Measurements from ENCODE around the gene CHST15. TPM values are rescaled to one million over a fixed set of nuclear protein-coding genes. Genes with fewer than 3 reads are reported as not detected.

The CHST15 gene
- total and polyA plus RNA-seq, 4 donors = 4.5 to 43.8 (median 25.0) TPM

GRCh38 chr10:124025152-124025551 lies 68.2 kb downstream of the CHST15 start:
- H3K4me3 ChIP-seq (ENCODE audit: low read length in 2 of 2) = no peak overlapping the region
- no peaks in the 10 kb centered on the region for H3K27me3 ChIP-seq (ENCODE audit: control insufficient read depth in 1 of 2, insufficient read depth in 2 of 2, low read length in 1 of 2)
- WGBS, 2 donors = 61 to 68% methylated on average over 5 of the region's 5 CpGs
- H3K27ac ChIP-seq (ENCODE audit: low read depth in 1 of 2, low read length in 2 of 2) = no peak overlapping the region
- ATAC-seq (ENCODE audit: low FRiP score) (no peak), DNase-seq (peak in 1 of 2 donors; percentile 71)
- intact Hi-C loops (cut with DNase I) = loop anchor here (5.0 to 10.0 kb wide), 5 partner anchors 67 to 362 kb away; partner anchors contain the start of gene CHST15 (in 1 of the 2)
- H3K36me3 ChIP-seq (ENCODE audit: control insufficient read depth in 1 of 2, insufficient read depth in 2 of 2, low read length in 1 of 2) = no peaks in the 10 kb centered on the region
- H3K4me1 ChIP-seq (ENCODE audit: control insufficient read depth in 1 of 2, insufficient read depth in 2 of 2, low read length in 2 of 2) = no peaks in the 10 kb centered on the region
- no peaks in the 10 kb centered on the region for H3K9me3 ChIP-seq (ENCODE audit: control insufficient read depth, low read length)

DNA sequence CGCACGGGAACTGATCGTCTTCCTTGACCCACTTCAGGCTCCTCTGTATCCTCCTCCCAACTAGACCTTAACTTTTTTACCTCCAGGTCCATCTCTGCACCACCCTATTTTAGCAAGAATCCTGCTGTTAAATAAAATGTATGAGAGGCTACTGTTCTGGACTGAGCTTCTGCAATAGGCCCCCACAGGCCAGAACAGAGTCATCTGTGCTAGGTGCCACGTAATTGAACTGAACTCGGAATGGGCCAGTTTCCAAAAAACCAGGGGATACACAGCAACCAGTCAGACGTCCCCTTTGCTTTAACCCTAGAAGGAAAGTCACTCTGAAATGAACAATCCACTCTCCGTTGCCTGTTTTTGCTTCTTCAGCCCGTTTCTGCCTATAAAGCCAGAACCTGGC lies 71.3 kb downstream of the CHST15 start:
- ATAC-seq (ENCODE audit: low FRiP score) (no peak), DNase-seq (no peak)
- Histone ChIP-seq H3K36me3 (ENCODE audit: control insufficient read depth in 1 of 2, insufficient read depth in 2 of 2, low read length in 1 of 2) (no peaks in the 10 kb centered on the region), H3K9me3 (ENCODE audit: control insufficient read depth, low read length) (no peaks in the 10 kb centered on the region), H3K4me1 (ENCODE audit: control insufficient read depth in 1 of 2, insufficient read depth in 2 of 2, low read length in 2 of 2) (no peaks in the 10 kb centered on the region), H3K27me3 (ENCODE audit: control insufficient read depth in 1 of 2, insufficient read depth in 2 of 2, low read length in 1 of 2) (no peaks in the 10 kb centered on the region), H3K27ac (ENCODE audit: low read depth in 1 of 2, low read length in 2 of 2) (no peak overlapping the region), H3K4me3 (ENCODE audit: low read length in 2 of 2) (no peak overlapping the region)
- 73 to 75% methylated on average over 8 of the region's 8 CpGs for WGBS, 2 donors
- intact Hi-C loops (cut with DNase I) = loop anchor here (10.0 kb wide), 2 partner anchors 203 to 243 kb away; no protein-coding TSS in a partner anchor

DNA sequence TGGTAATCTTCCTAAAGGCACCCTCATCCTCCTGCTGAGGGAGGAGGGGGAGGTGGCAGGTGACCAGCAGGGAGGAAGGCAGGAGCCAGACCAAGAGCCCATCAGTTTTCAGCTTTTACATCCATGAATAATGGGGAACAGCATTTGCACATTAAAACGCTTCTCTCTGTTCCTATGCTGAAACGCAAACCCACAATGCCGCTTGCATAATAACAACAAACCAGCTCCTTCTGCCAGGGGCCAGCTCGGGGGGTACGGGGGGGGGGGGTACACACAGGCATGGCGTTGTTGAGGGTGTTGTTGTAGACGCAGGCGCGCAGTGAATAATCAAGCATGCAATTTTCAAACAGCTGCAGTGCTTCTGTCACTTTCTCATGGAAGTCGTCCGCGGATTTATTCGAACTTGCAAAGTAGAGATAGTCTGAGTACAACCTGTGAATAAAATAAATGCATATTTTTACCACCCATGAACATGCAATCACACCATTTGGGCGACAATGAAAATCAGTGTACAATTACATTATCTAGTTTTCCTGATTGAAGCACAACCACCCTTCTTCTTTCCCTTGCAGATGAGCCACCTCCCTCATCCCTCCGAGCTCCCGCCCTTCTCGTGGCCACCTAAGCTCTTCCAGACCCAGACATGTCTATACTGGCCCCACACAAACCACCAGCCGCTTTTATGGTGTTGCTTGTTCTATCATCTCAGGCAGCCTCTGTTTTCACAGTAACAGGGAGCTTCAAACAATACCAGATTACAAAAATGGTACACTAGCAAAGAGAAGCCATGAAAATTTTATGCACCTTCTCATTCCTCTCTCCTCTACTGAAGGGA lies 72.2 kb downstream of the CHST15 start:
- Histone ChIP-seq H3K4me1 (ENCODE audit: control insufficient read depth in 1 of 2, insufficient read depth in 2 of 2, low read length in 2 of 2) (no peaks in the 10 kb centered on the region), H3K27me3 (ENCODE audit: control insufficient read depth in 1 of 2, insufficient read depth in 2 of 2, low read length in 1 of 2) (no peaks in the 10 kb centered on the region), H3K9me3 (ENCODE audit: control insufficient read depth, low read length) (no peaks in the 10 kb centered on the region), H3K4me3 (ENCODE audit: low read length in 2 of 2) (no peak overlapping the region), H3K27ac (ENCODE audit: low read depth in 1 of 2, low read length in 2 of 2) (no peak overlapping the region), H3K36me3 (ENCODE audit: control insufficient read depth in 1 of 2, insufficient read depth in 2 of 2, low read length in 1 of 2) (no peaks in the 10 kb centered on the region)
- intact Hi-C loops (cut with DNase I) = loop anchor here (10.0 kb wide), 2 partner anchors 204 to 244 kb away; no protein-coding TSS in a partner anchor
- no peak for ATAC-seq (ENCODE audit: low FRiP score)
- DNase-seq = no peak
- WGBS, 2 donors = 84 to 87% methylated on average over 18 of the region's 18 CpGs

GRCh38 chr10:124019886-124020797 lies 73.3 kb downstream of the CHST15 start:
- intact Hi-C loops (cut with DNase I) = loop anchor here (10.0 kb wide), 2 partner anchors 205 to 245 kb away; no protein-coding TSS in a partner anchor
- Histone ChIP-seq H3K27ac (ENCODE audit: low read depth in 1 of 2, low read length in 2 of 2) (no peak overlapping the region), H3K27me3 (ENCODE audit: control insufficient read depth in 1 of 2, insufficient read depth in 2 of 2, low read length in 1 of 2) (no peaks in the 10 kb centered on the region), H3K4me1 (ENCODE audit: control insufficient read depth in 1 of 2, insufficient read depth in 2 of 2, low read length in 2 of 2) (no peaks in the 10 kb centered on the region), H3K4me3 (ENCODE audit: low read length in 2 of 2) (no peak overlapping the region), H3K9me3 (ENCODE audit: control insufficient read depth, low read length) (no peaks in the 10 kb centered on the region), H3K36me3 (ENCODE audit: control insufficient read depth in 1 of 2, insufficient read depth in 2 of 2, low read length in 1 of 2) (no peaks in the 10 kb centered on the region)
- ATAC-seq (ENCODE audit: low FRiP score) = no peak
- WGBS, 2 donors = 77 to 87% methylated on average over 13 of the region's 13 CpGs
- DNase-seq = no peak

GRCh38 chr10:124018886-124019525 lies 74.4 kb downstream of the CHST15 start:
- Histone ChIP-seq H3K4me3 (ENCODE audit: low read length in 2 of 2) (no peak overlapping the region), H3K27me3 (ENCODE audit: control insufficient read depth in 1 of 2, insufficient read depth in 2 of 2, low read length in 1 of 2) (no peaks in the 10 kb centered on the region), H3K9me3 (ENCODE audit: control insufficient read depth, low read length) (no peaks in the 10 kb centered on the region), H3K4me1 (ENCODE audit: control insufficient read depth in 1 of 2, insufficient read depth in 2 of 2, low read length in 2 of 2) (no peaks in the 10 kb centered on the region), H3K36me3 (ENCODE audit: control insufficient read depth in 1 of 2, insufficient read depth in 2 of 2, low read length in 1 of 2) (no peaks in the 10 kb centered on the region), H3K27ac (ENCODE audit: low read depth in 1 of 2, low read length in 2 of 2) (no peak overlapping the region)
- ATAC-seq (ENCODE audit: low FRiP score) (no peak), DNase-seq (no peak)
- intact Hi-C loops (cut with DNase I) = no loop called here
- WGBS, 2 donors = 90 to 93% methylated on average over 19 of the region's 19 CpGs

DNA sequence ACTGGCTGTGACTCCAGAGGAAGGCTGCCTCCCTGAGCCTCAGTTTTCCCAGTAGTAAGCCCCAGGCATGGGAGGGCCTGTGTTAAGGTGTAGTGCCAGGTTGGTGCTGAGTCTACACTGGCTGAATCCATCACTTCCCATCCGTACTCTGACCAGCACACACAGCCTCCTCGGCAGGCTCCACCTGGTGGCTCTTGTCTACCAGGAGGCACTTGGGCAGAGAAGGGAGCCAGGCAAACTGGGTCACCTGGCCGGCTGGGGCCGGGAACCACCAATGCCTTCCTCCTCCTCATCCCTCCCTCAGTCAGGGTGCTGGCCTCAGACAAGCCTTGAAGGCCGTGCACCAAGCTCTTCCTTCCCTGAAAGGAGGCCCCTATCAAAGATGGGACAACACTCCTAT lies 75.7 kb downstream of the CHST15 start:
- no peak for DNase-seq
- Histone ChIP-seq H3K27ac (ENCODE audit: low read depth in 1 of 2, low read length in 2 of 2) (no peak overlapping the region), H3K9me3 (ENCODE audit: control insufficient read depth, low read length) (no peaks in the 10 kb centered on the region), H3K4me1 (ENCODE audit: control insufficient read depth in 1 of 2, insufficient read depth in 2 of 2, low read length in 2 of 2) (no peaks in the 10 kb centered on the region), H3K4me3 (ENCODE audit: low read length in 2 of 2) (no peak overlapping the region), H3K36me3 (ENCODE audit: control insufficient read depth in 1 of 2, insufficient read depth in 2 of 2, low read length in 1 of 2) (no peaks in the 10 kb centered on the region), H3K27me3 (ENCODE audit: control insufficient read depth in 1 of 2, insufficient read depth in 2 of 2, low read length in 1 of 2) (no peaks in the 10 kb centered on the region)
- WGBS, 2 donors = 85 to 88% methylated on average over 5 of the region's 5 CpGs
- intact Hi-C loops (cut with DNase I) = no loop called here
- no peak for ATAC-seq (ENCODE audit: low FRiP score)

DNA sequence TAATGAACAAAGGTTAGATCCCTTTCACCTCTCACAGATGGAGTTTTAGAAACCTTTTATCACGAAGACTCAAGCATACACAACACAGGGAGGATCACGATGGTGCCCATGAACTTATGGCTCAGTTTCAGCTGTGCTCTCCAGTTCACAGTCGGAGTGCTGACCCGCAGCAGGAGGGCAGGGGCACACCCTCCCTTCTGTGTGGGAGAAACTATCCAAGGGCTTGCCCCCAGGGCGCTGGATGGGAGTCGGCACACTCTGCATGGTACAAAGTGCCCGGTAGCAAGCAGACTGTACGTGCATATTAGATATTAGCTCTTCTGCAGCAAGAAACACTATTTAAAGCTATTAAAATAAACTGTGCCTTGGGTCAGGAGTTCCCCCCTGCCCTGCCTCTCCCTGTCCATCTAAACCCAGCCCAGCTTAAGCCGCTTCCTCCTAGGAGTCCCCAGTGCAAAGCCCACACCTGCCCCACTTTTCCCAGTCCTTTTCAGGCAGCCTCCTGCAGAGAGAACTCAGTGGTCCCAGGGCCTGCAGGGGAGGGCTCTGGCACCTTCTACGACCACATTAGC lies 76.5 kb downstream of the CHST15 start:
- H3K4me3 ChIP-seq (ENCODE audit: low read length in 2 of 2) = no peak overlapping the region
- H3K9me3 ChIP-seq (ENCODE audit: control insufficient read depth, low read length) = no peaks in the 10 kb centered on the region
- WGBS, 2 donors = 80 to 83% methylated on average over 10 of the region's 10 CpGs
- no peaks in the 10 kb centered on the region for H3K36me3 ChIP-seq (ENCODE audit: control insufficient read depth in 1 of 2, insufficient read depth in 2 of 2, low read length in 1 of 2)
- intact Hi-C loops (cut with DNase I) = no loop called here
- no peaks in the 10 kb centered on the region for H3K4me1 ChIP-seq (ENCODE audit: control insufficient read depth in 1 of 2, insufficient read depth in 2 of 2, low read length in 2 of 2)
- DNase-seq (no peak), ATAC-seq (ENCODE audit: low FRiP score) (no peak)
- no peaks in the 10 kb centered on the region for H3K27me3 ChIP-seq (ENCODE audit: control insufficient read depth in 1 of 2, insufficient read depth in 2 of 2, low read length in 1 of 2)
- no peak overlapping the region for H3K27ac ChIP-seq (ENCODE audit: low read depth in 1 of 2, low read length in 2 of 2)

DNA sequence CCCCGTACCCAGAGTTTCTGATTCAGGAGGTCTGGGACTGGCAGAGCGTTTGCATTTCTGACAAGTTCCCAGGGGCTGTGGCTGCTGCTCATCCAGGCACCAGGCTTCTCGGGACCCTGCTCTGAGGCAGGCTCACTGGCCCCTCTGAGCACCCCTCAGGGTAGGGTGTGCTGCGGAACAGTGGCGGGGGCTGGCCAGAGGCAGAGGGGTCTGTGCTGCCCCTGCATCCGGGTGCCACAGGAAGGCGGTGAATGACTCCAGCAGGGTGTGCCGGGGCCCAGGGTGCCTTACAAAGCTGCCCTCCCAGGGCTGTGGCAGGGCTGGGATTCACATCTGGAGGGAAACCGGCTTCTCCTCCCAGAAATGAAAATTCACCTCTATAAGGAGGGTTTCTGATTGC lies 77.4 kb downstream of the CHST15 start:
- 93 to 95% methylated on average over 9 of the region's 9 CpGs for WGBS, 2 donors
- Histone ChIP-seq H3K27me3 (ENCODE audit: control insufficient read depth in 1 of 2, insufficient read depth in 2 of 2, low read length in 1 of 2) (no peaks in the 10 kb centered on the region), H3K27ac (ENCODE audit: low read depth in 1 of 2, low read length in 2 of 2) (no peak overlapping the region), H3K4me1 (ENCODE audit: control insufficient read depth in 1 of 2, insufficient read depth in 2 of 2, low read length in 2 of 2) (no peaks in the 10 kb centered on the region), H3K9me3 (ENCODE audit: control insufficient read depth, low read length) (no peaks in the 10 kb centered on the region), H3K36me3 (ENCODE audit: control insufficient read depth in 1 of 2, insufficient read depth in 2 of 2, low read length in 1 of 2) (no peaks in the 10 kb centered on the region), H3K4me3 (ENCODE audit: low read length in 2 of 2) (no peak overlapping the region)
- ATAC-seq (ENCODE audit: low FRiP score) (no peak), DNase-seq (no peak)
- intact Hi-C loops (cut with DNase I) = no loop called here
